IMR-90 (cell line): ENCODE data around the gene SFXN3. TPM values are rescaled to one million over a fixed set of nuclear protein-coding genes. Genes with fewer than 3 reads are reported as not detected.
A peak's percentile ranks its signal among the peaks of the same experiment; 100 is the strongest.

Experiments
- ATAC-seq: fragments of 200-7000 bp; cut with Tn5 transposase; 2 replicates; pipeline ENCODE4 v1.9.1; 2020; ENCODE audit warnings: low read depth, mild to moderate bottlenecking, moderate library complexity
- BruUV-seq: library from RNA; stranded (reverse); fragments of 400-500 nt; replicated peaks from 2 replicates; lab custom pipeline; 2021; lab: Mats Ljungman, UMichigan
- CTCF ChIA-PET: fragments of 300-600 bp; formaldehyde crosslinking; extraction: SDS; loops from one replicate; lab custom pipeline; 2021; ENCODE audit warnings: antibody characterized with exemption; lab: Yijun Ruan, JAX
- POLR2A ChIA-PET: fragments of 300-600 bp; sonication (Branson Sonifier 250); formaldehyde crosslinking; loops from one replicate; lab custom pipeline; 2022; ENCODE audit warnings: antibody characterized with exemption; ENCODE audit not compliant: unreplicated experiment; lab: Charles Lee
- DNase-seq: peaks from one replicate; pipeline ENCODE4 v3.0.0; 2013
- H2AFZ ChIP-seq: replicated peaks from 2 replicates; pipeline ENCODE3; 2013; ENCODE audit warnings: low read length, mild to moderate bottlenecking; ENCODE audit not compliant: poor library complexity
- H2AK5ac ChIP-seq: 2 replicates; pipeline ENCODE4 v1.6.1; 2013; ENCODE audit warnings: low read depth, low read length, inconsistent platforms
- H2AK9ac ChIP-seq: replicated peaks from 2 replicates; pipeline ENCODE3; 2013; ENCODE audit warnings: mild to moderate bottlenecking, low read depth, low read length, moderate library complexity; ENCODE audit not compliant: poor library complexity
- H2BK120ac ChIP-seq: 2 replicates; pipeline ENCODE4 v1.6.1; 2013; ENCODE audit warnings: low read depth, low read length, inconsistent platforms
- H2BK15ac ChIP-seq: 3 replicates; pipeline ENCODE4 v1.6.1; 2013; ENCODE audit warnings: low read depth, low read length, inconsistent platforms
- H2BK20ac ChIP-seq: 2 replicates; pipeline ENCODE4 v1.6.1; 2013; ENCODE audit warnings: low read depth, mild to moderate bottlenecking, inconsistent platforms, low read length, moderate library complexity
- H2BK5ac ChIP-seq: 2 replicates; pipeline ENCODE4 v1.6.1; 2013; ENCODE audit warnings: mild to moderate bottlenecking, low read depth, low read length, inconsistent platforms; ENCODE audit not compliant: poor library complexity, severe bottlenecking
- H3K14ac ChIP-seq: replicated peaks from 2 replicates; pipeline ENCODE4 v1.6.1; 2013; ENCODE audit warnings: low read depth, low read length, inconsistent platforms
- H3K18ac ChIP-seq: 2 replicates; pipeline ENCODE4 v1.6.1; 2013; ENCODE audit warnings: low read depth, low read length, control low read depth
- H3K23ac ChIP-seq: 2 replicates; pipeline ENCODE4 v1.6.1; 2013; ENCODE audit warnings: low read depth, low read length, inconsistent platforms
- H3K27ac ChIP-seq: 2 replicates; pipeline ENCODE4 v1.5.1; 2013; ENCODE audit warnings: mild to moderate bottlenecking, control low read depth, low read length; ENCODE audit not compliant: insufficient read depth
- H3K27me3 ChIP-seq: 2 replicates; pipeline ENCODE4 v1.6.1; 2013; ENCODE audit warnings: low read length; ENCODE audit not compliant: control insufficient read depth, insufficient read depth
- H3K36me3 ChIP-seq: 2 replicates; pipeline ENCODE4 v1.6.1; 2013; ENCODE audit warnings: low read length, mixed read lengths; ENCODE audit not compliant: control insufficient read depth, insufficient read depth
- H3K4ac ChIP-seq: 2 replicates; pipeline ENCODE4 v1.6.1; 2013; ENCODE audit warnings: low read depth, low read length, inconsistent platforms
- H3K4me1 ChIP-seq: 2 replicates; pipeline ENCODE4 v1.6.1; 2013; ENCODE audit warnings: low read length, mixed read lengths; ENCODE audit not compliant: control insufficient read depth, insufficient read depth
- H3K4me2 ChIP-seq: 2 replicates; pipeline ENCODE4 v1.6.1; 2013; ENCODE audit warnings: low read depth, mild to moderate bottlenecking, control low read depth, low read length, moderate library complexity
- H3K4me3 ChIP-seq: 2 replicates; pipeline ENCODE4 v1.5.1; 2013; ENCODE audit warnings: low read depth, mild to moderate bottlenecking, control low read depth, low read length, moderate library complexity; ENCODE audit not compliant: insufficient read depth
- H3K56ac ChIP-seq: 2 replicates; pipeline ENCODE4 v1.6.1; 2013; ENCODE audit warnings: low read length, inconsistent platforms; ENCODE audit not compliant: insufficient read depth; ENCODE audit errors: extremely low read depth
- H3K79me1 ChIP-seq, 2 experiments: 2 replicates each; pipeline ENCODE4 v1.6.1; 2013; ENCODE audit warnings: low read length in 2 of 2, inconsistent platforms in 1 of 2, low read depth in 1 of 2
- H3K9ac ChIP-seq: 2 replicates; pipeline ENCODE4 v1.6.1; 2013; ENCODE audit warnings: low read depth, low read length, control low read depth
- H3K9me1 ChIP-seq: 2 replicates; pipeline ENCODE4 v1.6.1; 2013; ENCODE audit warnings: low read length, inconsistent platforms; ENCODE audit not compliant: insufficient read depth
- H3K9me3 ChIP-seq: 2 replicates; pipeline ENCODE4 v1.6.1; 2013; ENCODE audit warnings: low read length; ENCODE audit not compliant: control insufficient read depth, insufficient read depth
- H4K20me1 ChIP-seq: 2 replicates; pipeline ENCODE4 v1.6.1; 2013; ENCODE audit warnings: low read length, inconsistent platforms; ENCODE audit not compliant: insufficient read depth
- H4K5ac ChIP-seq: 2 replicates; pipeline ENCODE4 v1.6.1; 2013; ENCODE audit warnings: mild to moderate bottlenecking, low read depth, low read length, control low read depth
- H4K8ac ChIP-seq, 2 experiments: 2 replicates each; pipeline ENCODE4 v1.6.1; 2013; ENCODE audit warnings: low read depth in 2 of 2, low read length in 2 of 2, control low read depth in 1 of 2, inconsistent platforms in 1 of 2
- H4K91ac ChIP-seq: 2 replicates; pipeline ENCODE4 v1.6.1; 2013; ENCODE audit warnings: low read depth, low read length, inconsistent platforms; ENCODE audit not compliant: insufficient read depth
- CTCF ChIP-seq: conservative IDR thresholded peaks from 2 replicates; pipeline ENCODE4 v1.5.1; 2012; ENCODE audit warnings: mild to moderate bottlenecking, low read depth, low read length, improper control_type of control experiment
- WGBS, 2 experiments: methylation state at CpG; one replicate each; pipeline versions ENCODE4 v1.1.5 to v1.1.7; 2013; ENCODE audit warnings: missing lambda C conversion rate in 2 of 2; ENCODE audit not compliant: insufficient read length in 1 of 2; ENCODE audit errors: extremely low coverage in 2 of 2; 5-methylcytosine and 5-hydroxymethylcytosine counted together
- dilution Hi-C: fragments of 300-500 bp; cut with HindIII; formaldehyde crosslinking; loops from one replicate; pipeline ENCODE4 v1.14.3; 2018; ENCODE audit warnings: low sequenced_read_pairs; ENCODE audit not compliant: unreplicated experiment
- in situ Hi-C: fragments of 300-500 bp; cut with MboI; formaldehyde crosslinking; loops from 3 replicates; pipeline ENCODE4 v1.14.3; 2019; ENCODE audit warnings: low sequenced_read_pairs, inconsistent platforms, mixed read lengths
- intact Hi-C: fragments of 100-400 bp; cut with micrococcal nuclease; formaldehyde crosslinking; loops from 2 replicates; pipeline ENCODE4 v1.10.0; 2022
- polyA plus RNA-seq, 3 experiments: library from polyadenylated mRNA; depleted of rRNA; stranded (reverse); fragments of >200 nt; gene quantifications; 2 replicates each; pipeline ENCODE4 v1.2.3, GENCODE V29; 2012; ENCODE audit warnings: low replicate concordance in 1 of 3
- total RNA-seq: library from RNA; depleted of rRNA; stranded (reverse); fragments of >200 nt; gene quantifications from 2 replicates; pipeline ENCODE4 v1.2.3, GENCODE V29; 2012
- TF ChIP-seq, protein P1 (sequence below): fragments of 150-350 bp; IDR thresholded peaks from 2 replicates; pipeline ENCODE4 v1.6.1; 2016; ENCODE audit warnings: low read depth, mild to moderate bottlenecking, low read length, moderate library complexity, borderline replicate concordance

Gene SFXN3
- total and polyA plus RNA-seq, 2 of the 4 experiments (the other 2 are of a cell fraction): 64.7 to 77.2 TPM

DNA sequence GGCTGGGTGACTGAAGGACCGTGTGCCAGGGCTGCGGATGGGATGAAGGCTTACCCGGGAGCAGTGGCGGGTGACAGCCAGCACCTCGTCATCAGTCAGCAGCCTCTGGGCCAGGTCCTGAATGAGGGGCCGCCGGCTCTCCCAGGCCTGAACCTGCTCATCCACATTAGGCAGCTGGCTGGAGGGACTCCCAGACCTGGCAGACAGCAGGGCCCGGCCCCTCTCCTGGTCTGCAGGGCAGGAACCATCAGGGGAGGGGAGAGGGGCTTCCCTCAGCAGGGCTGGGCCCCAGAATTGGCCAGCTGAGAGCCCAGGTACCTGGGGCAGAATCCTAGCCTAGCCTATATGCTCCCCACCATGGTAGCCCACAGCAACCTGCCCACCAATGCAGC is 15.5 kb upstream of the SFXN3 start:
- Histone ChIP-seq H4K20me1 (peaks cover 4% of the 10 kb centered on the region; the same call in 1 of the 2 replicates), H2AFZ (peak overlapping the region; percentile 28), H3K27ac (no peak overlapping the region), H3K23ac (no peak overlapping the region), H3K9me3 (no peaks in the 10 kb centered on the region), H3K4ac (no peak overlapping the region), H3K4me2 (no peak overlapping the region), H4K5ac (no peak overlapping the region), H3K27me3 (no peaks in the 10 kb centered on the region; the same call in 1 of the 2 replicates), H3K4me3 (no peak overlapping the region), H3K79me1 (0 out of 4 replicates have a peak, but pooled peaks cover 0 to 7% of the 10 kb centered on the region in 2 experiments), H2BK15ac (no peak overlapping the region), H3K18ac (no peak overlapping the region), H3K56ac (no peak overlapping the region), H2BK20ac (no peak overlapping the region), H3K9me1 (peaks cover 13% of the 10 kb centered on the region), H2BK5ac (no peak overlapping the region), H3K14ac (no peak overlapping the region), H2AK9ac (peak overlapping the region; percentile 92), H4K8ac (no peak overlapping the region), H2AK5ac (peak overlapping the region; percentile 5; the same call in 1 of the 2 replicates), H3K9ac (no peak overlapping the region), H4K91ac (no peak overlapping the region), H3K4me1 (peaks cover 22% of the 10 kb centered on the region), H3K36me3 (no peaks in the 10 kb centered on the region), H2BK120ac (no peak overlapping the region)
- in situ Hi-C loops (no loop called here), dilution Hi-C loops (no loop called here), intact Hi-C loops (loop anchor here (10.0 kb wide), 1 partner anchor 451 kb away; no protein-coding TSS in a partner anchor)
- CTCF ChIA-PET: interaction anchor here (0.7 to 6.8 kb wide), 7 partner anchors 10 to 497 kb away, joined by 3 to 48 read pairs (median 10); partner anchors contain the start of genes LZTS2, MRPL43 and TWNK
- WGBS, 2 experiments: 65% methylated on average over 5 of the region's 8 CpGs; no CpG with 5 or more reads in 1 of the 2 experiments
- ATAC-seq: no peak
- DNase-seq: no peak
- POLR2A ChIA-PET: no interaction called here
- no TSS peak for BruUV-seq
- 0 out of 2 replicates have a peak, but pooled peaks have one; percentile 0 for TF ChIP-seq CTCF
- TF ChIP-seq, protein P1, sequence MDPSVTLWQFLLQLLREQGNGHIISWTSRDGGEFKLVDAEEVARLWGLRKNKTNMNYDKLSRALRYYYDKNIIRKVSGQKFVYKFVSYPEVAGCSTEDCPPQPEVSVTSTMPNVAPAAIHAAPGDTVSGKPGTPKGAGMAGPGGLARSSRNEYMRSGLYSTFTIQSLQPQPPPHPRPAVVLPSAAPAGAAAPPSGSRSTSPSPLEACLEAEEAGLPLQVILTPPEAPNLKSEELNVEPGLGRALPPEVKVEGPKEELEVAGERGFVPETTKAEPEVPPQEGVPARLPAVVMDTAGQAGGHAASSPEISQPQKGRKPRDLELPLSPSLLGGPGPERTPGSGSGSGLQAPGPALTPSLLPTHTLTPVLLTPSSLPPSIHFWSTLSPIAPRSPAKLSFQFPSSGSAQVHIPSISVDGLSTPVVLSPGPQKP: no peak
